ENCODE data around the gene CSNK1D.

CSNK1D gene

GRCh38 chr17:82273327-82274133 is at the start of gene CSNK1D:
TSS of gene CSNK1D (minus strand) at chr17:82273700. CDS start at chr17:82273381, 319 bp downstream.
- ChIA-PET CTCF (interaction anchor here (1.2 kb wide), 1 partner anchor 76 kb away, joined by 3 read pairs; no protein-coding TSS in a partner anchor), POLR2A (interaction anchor here (0.7 to 1.3 kb wide), 4 partner anchors 10 to 79 kb away, joined by 3 to 6 read pairs (median 3); partner anchors contain the start of gene SLC16A3)
- TF ChIP-seq, protein P1, sequence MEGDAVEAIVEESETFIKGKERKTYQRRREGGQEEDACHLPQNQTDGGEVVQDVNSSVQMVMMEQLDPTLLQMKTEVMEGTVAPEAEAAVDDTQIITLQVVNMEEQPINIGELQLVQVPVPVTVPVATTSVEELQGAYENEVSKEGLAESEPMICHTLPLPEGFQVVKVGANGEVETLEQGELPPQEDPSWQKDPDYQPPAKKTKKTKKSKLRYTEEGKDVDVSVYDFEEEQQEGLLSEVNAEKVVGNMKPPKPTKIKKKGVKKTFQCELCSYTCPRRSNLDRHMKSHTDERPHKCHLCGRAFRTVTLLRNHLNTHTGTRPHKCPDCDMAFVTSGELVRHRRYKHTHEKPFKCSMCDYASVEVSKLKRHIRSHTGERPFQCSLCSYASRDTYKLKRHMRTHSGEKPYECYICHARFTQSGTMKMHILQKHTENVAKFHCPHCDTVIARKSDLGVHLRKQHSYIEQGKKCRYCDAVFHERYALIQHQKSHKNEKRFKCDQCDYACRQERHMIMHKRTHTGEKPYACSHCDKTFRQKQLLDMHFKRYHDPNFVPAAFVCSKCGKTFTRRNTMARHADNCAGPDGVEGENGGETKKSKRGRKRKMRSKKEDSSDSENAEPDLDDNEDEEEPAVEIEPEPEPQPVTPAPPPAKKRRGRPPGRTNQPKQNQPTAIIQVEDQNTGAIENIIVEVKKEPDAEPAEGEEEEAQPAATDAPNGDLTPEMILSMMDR (IDR thresholded peaks at IDR 0.05; ENCODE audit: insufficient read depth, low read length, missing control alignments): no peak
- peak within 1 kb of the TSS; percentile 79 for H3K4me3 ChIP-seq (ENCODE audit: low read depth, low read length)
- no peak for DNase-seq (ENCODE audit: low read depth, low spot score)

GRCh38 chr17:82322526-82323453 is 49.3 kb upstream of the CSNK1D start:
- TF ChIP-seq, protein P1 (IDR thresholded peaks at IDR 0.05; ENCODE audit: insufficient read depth, low read length, missing control alignments): no peak
- POLR2A ChIA-PET: no interaction called here
- CTCF ChIA-PET: interaction anchor here (0.9 to 4.4 kb wide), 8 partner anchors 11 to 117 kb away, joined by 4 to 18 read pairs (median 7); partner anchors contain the start of gene SECTM1
- H3K4me3 ChIP-seq (ENCODE audit: low read depth, low read length): no peak overlapping the region
- no peak for DNase-seq (ENCODE audit: low read depth, low spot score)

- H3K4me3 ChIP-seq (ENCODE audit: low read depth, low read length): no peak overlapping the region
- no peak for DNase-seq (ENCODE audit: low read depth, low spot score)
- TF ChIP-seq, protein P1 (IDR thresholded peaks at IDR 0.05; ENCODE audit: insufficient read depth, low read length, missing control alignments): no peak
- POLR2A ChIA-PET: no interaction called here
- CTCF ChIA-PET: interaction anchor here (0.6 to 4.4 kb wide), 13 partner anchors 9 to 292 kb away, joined by 3 to 18 read pairs (median 6); partner anchors contain the start of gene SECTM1
These were observed 48.5 kb upstream of the CSNK1D start for GRCh38 chr17:82321947-82322466.

DNA sequence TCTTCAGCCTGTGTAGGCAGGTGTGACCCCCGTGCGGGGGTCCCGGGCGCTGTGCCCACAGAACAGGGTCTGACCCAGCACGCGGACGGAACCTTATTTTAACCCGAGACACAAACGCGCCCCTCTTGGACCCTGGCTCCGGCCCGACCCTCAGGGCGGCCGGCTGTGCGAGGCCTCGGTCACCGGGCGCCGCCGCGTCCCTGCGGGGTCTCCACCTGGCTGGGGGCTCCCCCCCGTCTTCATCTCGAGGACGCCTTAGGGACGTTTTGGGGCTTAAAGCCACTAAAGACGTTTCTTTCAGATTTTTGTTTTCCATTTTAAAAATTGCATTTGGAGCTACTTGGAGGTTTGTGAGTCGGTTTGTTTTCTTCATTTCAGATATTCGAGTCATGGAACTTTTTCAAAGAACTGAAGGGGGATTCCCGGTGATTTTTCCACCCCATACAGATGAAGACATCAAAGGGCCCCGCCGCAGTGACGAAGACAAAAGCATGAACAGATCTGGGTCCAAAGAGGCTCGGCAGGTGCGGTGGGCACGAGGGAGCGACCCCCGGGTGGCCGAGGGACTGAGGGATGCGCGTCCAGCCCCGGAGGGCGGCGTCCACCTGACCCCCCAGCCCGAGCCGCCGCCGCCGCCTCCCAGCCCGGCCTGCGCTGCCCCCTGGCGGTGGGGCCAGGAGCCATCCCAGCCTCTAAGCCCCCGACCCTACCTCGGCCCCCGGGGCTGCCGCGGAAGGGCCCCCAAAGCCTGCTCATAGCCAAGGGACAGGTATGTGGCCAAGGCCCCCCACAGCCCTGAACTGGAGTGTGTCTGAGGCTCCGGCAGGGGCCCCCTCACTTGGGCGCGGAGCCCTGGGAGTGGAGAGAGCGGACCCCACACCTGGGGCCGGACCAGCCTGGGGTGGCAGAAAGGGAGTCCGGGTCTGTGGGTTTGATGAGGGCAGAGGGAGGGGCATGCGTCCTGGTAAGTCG is 47.7 kb upstream of the CSNK1D start:
- TF ChIP-seq, protein P1 (IDR thresholded peaks at IDR 0.05; ENCODE audit: insufficient read depth, low read length, missing control alignments): peak; percentile 63
- H3K4me3 ChIP-seq (ENCODE audit: low read depth, low read length): no peak overlapping the region
- no peak for DNase-seq (ENCODE audit: low read depth, low spot score)
- ChIA-PET CTCF (interaction anchor here (0.6 to 4.4 kb wide), 15 partner anchors 9 to 291 kb away, joined by 3 to 18 read pairs (median 5); partner anchors contain the start of gene SECTM1), POLR2A (no interaction called here)

DNA sequence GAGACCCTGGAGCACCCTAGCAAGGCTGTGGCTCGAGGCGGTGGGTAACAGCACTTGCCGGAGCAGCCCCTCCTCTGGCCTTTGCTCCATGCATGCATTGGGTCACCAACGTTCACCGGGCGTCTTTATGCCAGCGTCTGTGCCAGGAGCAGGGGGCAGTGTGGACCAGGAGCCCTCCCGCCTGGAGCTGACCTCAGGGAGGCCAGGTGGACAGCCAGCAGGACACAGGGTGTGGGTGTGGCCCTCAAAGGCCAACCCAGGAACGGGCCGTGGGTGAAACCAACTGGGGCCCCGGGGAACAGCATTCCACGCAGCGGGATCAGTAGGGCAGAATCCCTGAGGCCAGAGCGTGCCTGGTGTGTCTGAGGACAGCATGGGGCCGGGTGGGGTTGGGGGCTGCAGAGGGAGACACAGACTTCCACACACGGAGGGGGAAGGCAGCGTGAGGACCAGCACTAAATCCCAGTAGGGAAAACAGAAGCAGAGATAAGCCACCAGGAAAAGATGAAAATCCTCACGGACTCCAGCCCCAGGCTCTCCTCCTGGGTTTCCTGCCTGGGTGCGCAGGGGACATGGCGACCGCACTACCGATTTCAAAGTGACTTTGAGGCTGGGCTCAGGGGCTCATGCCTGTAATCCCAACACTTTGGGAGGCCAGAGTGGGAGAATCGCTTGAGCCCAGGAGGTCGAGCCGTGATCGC is 46.8 kb upstream of the CSNK1D start:
- ChIA-PET CTCF (interaction anchor here (1.0 to 4.4 kb wide), 10 partner anchors 8 to 290 kb away, joined by 3 to 18 read pairs (median 5); no protein-coding TSS in a partner anchor), POLR2A (no interaction called here)
- H3K4me3 ChIP-seq (ENCODE audit: low read depth, low read length): no peak overlapping the region
- DNase-seq (ENCODE audit: low read depth, low spot score): no peak
- TF ChIP-seq, protein P1 (IDR thresholded peaks at IDR 0.05; ENCODE audit: insufficient read depth, low read length, missing control alignments): no peak
